NT2/D1 (cell line): Measurements from ENCODE around the gene CDR2L.

Experiments
- DNase-seq: peaks from one replicate; pipeline ENCODE4 v3.0.0-alpha.2; 2011; ENCODE audit warnings: low read depth, low spot score
- H3K27me3 ChIP-seq: 2 replicates; pipeline ENCODE4 v1.6.0; 2011; ENCODE audit warnings: mild to moderate bottlenecking; ENCODE audit not compliant: insufficient read length, insufficient read depth
- H3K36me3 ChIP-seq: 2 replicates; pipeline ENCODE4 v1.6.1; 2011; ENCODE audit warnings: mild to moderate bottlenecking, low read length, mixed read lengths; ENCODE audit not compliant: insufficient read depth, insufficient read length
- H3K4me1 ChIP-seq: 2 replicates; pipeline ENCODE4 v1.5.1; 2011; ENCODE audit not compliant: insufficient read depth, insufficient read length
- H3K4me3 ChIP-seq: 2 replicates; pipeline ENCODE4 v1.5.1; 2011; ENCODE audit warnings: low read depth; ENCODE audit not compliant: insufficient read length
- H3K9ac ChIP-seq: 2 replicates; pipeline ENCODE4 v1.6.0; 2011; ENCODE audit warnings: low read depth; ENCODE audit not compliant: insufficient read length
- H3K9me3 ChIP-seq: 2 replicates; pipeline ENCODE4 v1.5.1; 2011; ENCODE audit warnings: mild to moderate bottlenecking, low read length; ENCODE audit not compliant: insufficient read depth
- SUZ12 ChIP-seq: IDR thresholded peaks from 2 replicates; pipeline ENCODE4 v1.6.1; 2011; ENCODE audit not compliant: insufficient read length, insufficient read depth; ENCODE audit errors: extremely low read depth
- YY1 ChIP-seq: IDR thresholded peaks from 2 replicates; pipeline ENCODE4 v1.6.1; 2011; ENCODE audit not compliant: insufficient read length, insufficient read depth
- ZNF274 ChIP-seq: IDR thresholded peaks from 2 replicates; pipeline ENCODE4 v1.6.1; 2011; ENCODE audit warnings: mild to moderate bottlenecking, low read depth, low read length

Gene CDR2L

DNA sequence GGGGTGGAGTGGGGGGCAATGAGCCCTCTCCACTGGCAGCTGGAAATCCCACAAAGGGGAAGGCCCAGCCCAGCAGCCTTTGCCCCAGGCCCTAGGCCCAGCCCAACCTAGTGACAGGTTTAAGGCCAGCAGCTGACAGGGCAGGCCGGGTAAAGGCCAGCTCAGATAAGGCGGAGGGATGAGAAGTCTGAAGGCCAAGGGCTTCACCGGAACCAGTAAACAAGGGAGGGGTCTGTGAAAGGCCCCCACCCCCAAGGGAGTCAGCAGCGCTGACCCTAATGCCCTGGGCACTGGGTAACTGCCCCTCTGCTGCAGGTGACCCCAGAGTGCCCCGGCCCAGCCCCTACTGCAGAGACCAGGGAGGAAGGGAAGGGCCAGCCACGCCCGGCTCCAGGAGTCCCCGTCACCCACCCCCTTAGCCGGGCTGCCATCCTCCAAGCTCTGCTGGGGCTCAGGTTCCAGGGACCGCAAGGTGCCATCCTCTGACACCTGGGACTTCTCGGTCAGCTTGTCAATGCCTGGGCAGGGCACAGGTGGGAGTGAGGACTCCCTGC, 34.2 kb upstream of the CDR2L start:
- DNase-seq: no peak
- Histone ChIP-seq H3K4me3 (no peak overlapping the region), H3K36me3 (no peaks in the 10 kb centered on the region), H3K9ac (no peak overlapping the region), H3K27me3 (peaks cover 2% of the 10 kb centered on the region), H3K9me3 (no peaks in the 10 kb centered on the region), H3K4me1 (peaks cover 17% of the 10 kb centered on the region)
- TF ChIP-seq ZNF274: no peak
- TF ChIP-seq YY1: no peak
- TF ChIP-seq SUZ12: no peak

- peaks cover 17% of the 10 kb centered on the region for H3K4me1 ChIP-seq
- H3K4me3 ChIP-seq: no peak overlapping the region
- no peaks in the 10 kb centered on the region for H3K36me3 ChIP-seq
- H3K9me3 ChIP-seq: no peaks in the 10 kb centered on the region
- H3K9ac ChIP-seq: no peak overlapping the region
- TF ChIP-seq SUZ12 (no peak), ZNF274 (no peak), YY1 (no peak)
- H3K27me3 ChIP-seq: peaks cover 12% of the 10 kb centered on the region
- DNase-seq: no peak
Measured at GRCh38 chr17:74954115-74954514, 33.3 kb upstream of the CDR2L start.

- TF ChIP-seq YY1 (no peak), SUZ12 (no peak), ZNF274 (no peak)
- Histone ChIP-seq H3K27me3 (peaks cover 18% of the 10 kb centered on the region), H3K9ac (no peak overlapping the region), H3K36me3 (no peaks in the 10 kb centered on the region), H3K9me3 (no peaks in the 10 kb centered on the region), H3K4me1 (peaks cover 14% of the 10 kb centered on the region), H3K4me3 (no peak overlapping the region)
- no peak for DNase-seq
Measured at GRCh38 chr17:74954665-74955421, 32.6 kb upstream of the CDR2L start.

DNA sequence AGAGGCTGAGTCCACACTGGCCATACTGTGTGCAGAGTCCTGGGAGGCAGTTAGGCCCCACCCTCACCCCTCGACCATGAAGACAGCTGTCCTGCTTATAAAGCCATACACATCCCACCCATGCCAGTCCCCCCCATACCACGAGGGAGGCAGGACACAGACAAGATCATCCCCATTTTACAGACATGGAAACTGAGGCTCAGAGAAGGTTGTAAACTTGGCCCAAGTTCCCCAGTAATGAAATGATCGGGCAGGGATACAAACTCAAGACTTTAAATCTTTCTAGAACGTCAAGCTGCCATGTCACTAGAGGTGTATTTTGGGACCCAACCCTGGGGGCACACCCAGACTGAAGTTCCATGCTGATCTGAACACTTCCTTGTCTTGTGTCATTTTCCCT, 31.3 kb upstream of the CDR2L start:
- H3K27me3 ChIP-seq: peaks cover 23% of the 10 kb centered on the region
- peaks cover 5% of the 10 kb centered on the region for H3K4me1 ChIP-seq
- no peak for DNase-seq
- no peak overlapping the region for H3K9ac ChIP-seq
- H3K4me3 ChIP-seq: no peak overlapping the region
- H3K36me3 ChIP-seq: no peaks in the 10 kb centered on the region
- H3K9me3 ChIP-seq: no peaks in the 10 kb centered on the region
- TF ChIP-seq ZNF274: no peak
- TF ChIP-seq YY1: no peak
- no peak for TF ChIP-seq SUZ12

DNA sequence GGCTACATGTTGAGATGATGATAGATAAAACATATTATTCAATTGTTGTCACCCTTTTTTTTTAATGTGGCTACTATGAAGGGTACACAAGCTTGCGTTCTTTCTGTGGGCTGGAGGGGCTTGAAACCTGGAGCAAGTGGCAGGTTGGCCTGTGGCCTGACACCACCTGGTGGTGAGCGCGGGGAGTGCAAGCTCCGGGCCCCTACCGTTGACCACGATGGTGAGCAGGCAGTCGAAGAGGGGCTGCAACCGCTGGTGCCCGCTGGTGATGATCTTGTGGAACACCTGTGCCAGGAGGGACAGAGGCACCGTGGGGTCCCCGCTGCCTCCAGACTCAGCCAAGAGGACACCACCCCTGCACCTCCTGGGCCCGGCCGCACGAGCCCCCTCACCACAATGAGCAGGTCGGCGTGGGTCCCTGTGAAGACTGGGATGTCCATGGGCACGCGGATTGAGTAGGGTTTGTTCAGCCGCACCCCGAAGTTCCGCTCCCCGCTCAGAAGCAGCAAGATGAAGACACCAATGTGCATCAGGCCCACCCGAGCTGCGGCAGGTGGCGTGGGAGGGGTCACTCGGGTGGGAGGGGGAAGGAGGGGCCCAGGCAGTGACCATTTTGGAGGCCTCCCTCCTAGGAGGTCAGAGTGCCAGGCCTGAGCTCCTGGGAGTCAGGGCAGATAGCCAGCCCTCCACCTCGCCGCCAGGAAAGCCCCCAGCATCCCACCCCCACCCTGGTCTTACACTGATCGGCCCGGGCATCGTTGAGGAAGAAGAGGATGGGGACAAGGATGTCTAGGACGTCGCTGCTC, 29.3 kb upstream of the CDR2L start:
- Histone ChIP-seq H3K4me1 (peaks cover 10% of the 10 kb centered on the region), H3K27me3 (peaks cover 26% of the 10 kb centered on the region), H3K36me3 (no peaks in the 10 kb centered on the region), H3K9me3 (no peaks in the 10 kb centered on the region), H3K4me3 (no peak overlapping the region), H3K9ac (peak overlapping the region; percentile 52)
- TF ChIP-seq SUZ12 (no peak), ZNF274 (no peak)
- DNase-seq: peak; percentile 39

DNA sequence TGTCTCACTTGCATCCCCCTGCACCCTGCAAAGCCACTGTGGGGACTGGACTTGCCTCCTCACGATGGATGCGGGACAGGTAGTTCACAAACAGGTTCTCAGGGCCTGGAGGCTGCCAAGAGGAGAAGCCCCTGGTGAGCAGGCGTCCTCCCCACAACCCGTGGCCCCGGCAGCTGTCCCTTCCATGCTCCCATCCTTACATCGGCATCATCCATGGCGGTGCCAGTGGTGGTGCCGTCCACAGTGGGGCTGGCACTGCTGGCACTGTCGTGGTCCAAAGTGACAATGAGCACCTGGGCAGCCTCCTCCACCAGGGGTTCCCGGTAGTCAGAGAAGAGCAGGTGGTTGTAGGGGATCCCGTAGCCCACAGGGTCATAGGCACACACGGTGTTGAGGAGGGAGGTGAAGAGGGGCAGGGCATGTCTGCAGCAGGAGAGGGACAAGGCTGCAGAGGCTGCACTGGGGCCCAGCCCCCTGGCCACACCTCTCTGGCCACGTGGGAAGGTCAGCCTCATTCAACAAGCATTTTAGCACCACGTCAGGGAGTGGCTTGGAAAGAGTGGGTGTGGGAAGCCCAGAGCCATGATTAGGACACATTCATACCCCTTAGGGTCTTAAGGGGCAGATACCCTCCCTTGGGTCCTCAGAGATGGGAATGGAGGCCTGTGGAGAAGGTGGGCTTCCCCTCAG, 27.5 kb upstream of the CDR2L start:
- Histone ChIP-seq H3K4me3 (no peak overlapping the region), H3K9me3 (no peaks in the 10 kb centered on the region), H3K4me1 (peaks cover 6% of the 10 kb centered on the region), H3K9ac (no peak overlapping the region), H3K27me3 (peaks cover 26% of the 10 kb centered on the region), H3K36me3 (no peaks in the 10 kb centered on the region)
- TF ChIP-seq YY1: no peak
- no peak for TF ChIP-seq ZNF274
- TF ChIP-seq SUZ12: no peak
- no peak for DNase-seq
